ENCODE data around the gene COL6A3. TPM values are rescaled to one million over a fixed set of nuclear protein-coding genes. Genes with fewer than 3 reads are reported as not detected.

Gene COL6A3
- total RNA-seq, 3 donors from 2014 or later = 20.9 to 235 (median 194) TPM

DNA sequence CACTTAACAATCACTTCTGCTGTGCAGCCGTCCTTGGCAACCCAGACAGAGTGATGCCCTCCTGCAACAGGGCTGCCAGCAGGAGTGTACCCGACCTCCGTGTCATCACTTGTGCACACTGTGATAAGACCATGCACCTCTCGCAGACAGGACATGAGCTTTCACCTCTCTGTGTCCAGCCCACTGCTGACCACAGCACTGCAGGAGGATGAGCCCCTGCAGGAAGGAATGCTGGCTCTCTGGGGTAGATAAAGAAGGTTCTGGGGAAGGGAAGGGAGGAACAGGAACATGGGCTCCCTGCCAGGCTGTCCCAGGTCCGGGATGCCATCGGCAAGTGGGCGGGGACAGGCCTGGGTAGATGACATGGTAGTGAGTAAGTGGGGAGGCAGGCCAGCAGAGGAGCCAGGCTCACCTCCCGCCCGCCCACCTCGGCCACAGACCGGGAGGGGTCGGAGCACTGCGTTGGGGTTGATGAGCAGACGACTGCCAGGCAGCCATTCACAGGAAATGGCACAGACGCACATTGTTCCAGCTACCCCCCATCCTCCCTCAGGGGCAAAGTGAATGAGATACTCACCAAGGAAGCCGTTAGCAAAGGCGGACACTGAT lies 18.6 kb upstream of the COL6A3 start:
- no peaks in the 10 kb centered on the region for H3K9me3 ChIP-seq
- no peaks in the 10 kb centered on the region for H3K4me1 ChIP-seq (ENCODE audit: low read depth)
- DNase-seq = peak in 1 of 3 donors; percentile 76
- H3K36me3 ChIP-seq (ENCODE audit: low read depth) = no peaks in the 10 kb centered on the region
- peak; percentile 56 for ATAC-seq
- H3K4me3 ChIP-seq = no peak overlapping the region
- TF ChIP-seq, protein P1, sequence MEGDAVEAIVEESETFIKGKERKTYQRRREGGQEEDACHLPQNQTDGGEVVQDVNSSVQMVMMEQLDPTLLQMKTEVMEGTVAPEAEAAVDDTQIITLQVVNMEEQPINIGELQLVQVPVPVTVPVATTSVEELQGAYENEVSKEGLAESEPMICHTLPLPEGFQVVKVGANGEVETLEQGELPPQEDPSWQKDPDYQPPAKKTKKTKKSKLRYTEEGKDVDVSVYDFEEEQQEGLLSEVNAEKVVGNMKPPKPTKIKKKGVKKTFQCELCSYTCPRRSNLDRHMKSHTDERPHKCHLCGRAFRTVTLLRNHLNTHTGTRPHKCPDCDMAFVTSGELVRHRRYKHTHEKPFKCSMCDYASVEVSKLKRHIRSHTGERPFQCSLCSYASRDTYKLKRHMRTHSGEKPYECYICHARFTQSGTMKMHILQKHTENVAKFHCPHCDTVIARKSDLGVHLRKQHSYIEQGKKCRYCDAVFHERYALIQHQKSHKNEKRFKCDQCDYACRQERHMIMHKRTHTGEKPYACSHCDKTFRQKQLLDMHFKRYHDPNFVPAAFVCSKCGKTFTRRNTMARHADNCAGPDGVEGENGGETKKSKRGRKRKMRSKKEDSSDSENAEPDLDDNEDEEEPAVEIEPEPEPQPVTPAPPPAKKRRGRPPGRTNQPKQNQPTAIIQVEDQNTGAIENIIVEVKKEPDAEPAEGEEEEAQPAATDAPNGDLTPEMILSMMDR (IDR thresholded peaks at IDR 0.05) = no peak
- intact Hi-C loops (cut with DNase I, micrococcal nuclease) = no loop called here

DNA sequence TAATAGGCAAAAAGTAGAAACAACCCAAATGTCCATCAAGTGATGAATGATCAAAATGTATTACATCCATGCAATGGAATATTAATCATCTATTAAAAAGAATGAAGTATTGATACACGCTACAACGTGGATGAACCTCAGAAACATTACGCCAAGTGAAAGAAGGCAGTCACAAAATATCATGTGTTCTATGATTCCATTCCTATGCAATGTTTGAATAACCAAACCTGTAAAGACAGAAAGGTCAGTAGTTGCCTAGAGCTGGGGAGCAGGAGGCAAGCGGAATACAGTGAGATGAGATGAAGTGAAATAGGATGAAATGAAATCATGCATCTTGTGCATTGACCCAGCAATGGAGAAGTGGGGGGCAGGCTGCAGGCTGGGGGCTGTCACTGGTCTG lies 17.9 kb upstream of the COL6A3 start:
- intact Hi-C loops (cut with DNase I, micrococcal nuclease) = no loop called here

DNA sequence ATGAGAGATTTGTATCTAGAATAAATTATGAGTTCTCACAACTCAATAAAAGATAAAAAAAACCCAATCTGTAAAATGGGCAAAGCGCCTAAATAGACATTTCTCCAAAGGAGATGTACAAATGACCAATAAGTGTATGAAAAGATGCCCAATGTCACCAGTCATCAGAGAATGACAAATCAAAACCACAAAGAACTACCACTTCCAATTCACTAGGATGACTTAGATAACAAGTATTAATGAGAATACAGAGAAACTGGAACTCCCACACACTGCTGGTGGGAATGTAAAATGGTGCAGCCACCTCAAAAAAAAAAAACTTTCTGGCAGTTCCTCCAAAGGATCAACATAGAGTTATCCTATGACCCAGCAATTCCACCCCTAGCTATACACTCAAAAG lies 17.4 kb upstream of the COL6A3 start:
- intact Hi-C loops (cut with DNase I, micrococcal nuclease) = no loop called here
- no peak for ATAC-seq
- Histone ChIP-seq H3K4me1 (ENCODE audit: low read depth) (no peaks in the 10 kb centered on the region), H3K36me3 (ENCODE audit: low read depth) (no peaks in the 10 kb centered on the region), H3K4me3 (no peak overlapping the region), H3K9me3 (no peaks in the 10 kb centered on the region)
- DNase-seq = no peak
- TF ChIP-seq, protein P1 (IDR thresholded peaks at IDR 0.05) = no peak

More for the DNA sequence above, 17.9 kb upstream of the COL6A3 start:
- Histone ChIP-seq H3K4me3 (no peak overlapping the region), H3K36me3 (ENCODE audit: low read depth) (no peaks in the 10 kb centered on the region), H3K9me3 (no peaks in the 10 kb centered on the region), H3K4me1 (ENCODE audit: low read depth) (no peaks in the 10 kb centered on the region)
- TF ChIP-seq, protein P1 (IDR thresholded peaks at IDR 0.05) = no peak
- ATAC-seq = no peak
- DNase-seq = no peak

DNA sequence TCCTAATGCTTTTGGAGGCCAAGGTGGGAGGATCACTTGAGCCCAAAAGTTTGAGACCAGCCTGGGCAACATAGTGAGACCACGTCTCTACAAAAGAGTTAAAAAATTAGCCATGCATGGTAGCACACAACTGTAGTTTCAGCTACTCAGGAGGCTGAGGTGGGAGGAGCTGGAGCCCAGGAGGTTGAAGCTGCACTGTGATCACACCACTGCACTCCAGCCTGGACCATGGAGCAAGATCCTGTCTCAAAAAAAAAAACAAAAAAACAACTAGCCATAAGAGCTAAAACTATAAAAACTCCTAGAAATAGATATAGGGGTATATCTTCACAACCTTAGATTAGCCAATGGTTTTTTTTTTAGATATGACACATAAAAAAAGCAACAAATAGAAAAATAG lies 16.9 kb upstream of the COL6A3 start:
- DNase-seq (no peak), ATAC-seq (no peak)
- H3K4me3 ChIP-seq = no peak overlapping the region
- no peaks in the 10 kb centered on the region for H3K36me3 ChIP-seq (ENCODE audit: low read depth)
- intact Hi-C loops (cut with DNase I, micrococcal nuclease) = no loop called here
- TF ChIP-seq, protein P1 (IDR thresholded peaks at IDR 0.05) = no peak
- H3K9me3 ChIP-seq = no peaks in the 10 kb centered on the region
- no peaks in the 10 kb centered on the region for H3K4me1 ChIP-seq (ENCODE audit: low read depth)

DNA sequence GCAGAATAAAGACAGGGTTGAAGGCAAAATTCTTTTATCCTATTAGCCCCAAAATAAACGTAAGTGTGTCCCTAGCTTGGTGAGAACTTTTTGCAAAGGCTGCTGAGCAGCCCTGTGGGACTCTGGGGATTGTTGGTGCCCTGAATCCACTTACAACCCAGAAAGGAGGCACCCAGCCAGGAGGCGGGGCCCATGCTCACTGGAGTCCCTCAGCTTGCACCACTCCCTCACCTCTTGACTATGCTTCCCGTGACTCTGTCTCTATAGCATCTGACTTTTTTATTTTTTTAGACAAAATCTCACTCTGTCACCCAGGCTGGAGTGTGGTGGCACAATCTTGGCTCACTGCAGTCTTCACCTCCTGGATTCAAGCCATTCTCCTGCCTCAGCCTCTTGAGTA lies 15.8 kb upstream of the COL6A3 start:
- DNase-seq (no peak), ATAC-seq (no peak)
- Histone ChIP-seq H3K9me3 (no peaks in the 10 kb centered on the region), H3K36me3 (ENCODE audit: low read depth) (no peaks in the 10 kb centered on the region), H3K4me1 (ENCODE audit: low read depth) (no peaks in the 10 kb centered on the region), H3K4me3 (no peak overlapping the region)
- intact Hi-C loops (cut with DNase I, micrococcal nuclease) = loop anchor here in 1 of 2 donors (10.0 kb wide), 1 partner anchor 45 kb away; no protein-coding TSS in a partner anchor
- TF ChIP-seq, protein P1 (IDR thresholded peaks at IDR 0.05) = no peak
